ENCODE measurements around the gene WFIKKN1. TPM values are rescaled to one million over a fixed set of nuclear protein-coding genes. Genes with fewer than 3 reads are reported as not detected.

WFIKKN1 gene
- total and polyA plus RNA-seq, 2 of the 13 experiments (the other 11 are each of a cell fraction or from before 2014, with no cell fraction given), result 1.7 to 4.9 TPM

DNA sequence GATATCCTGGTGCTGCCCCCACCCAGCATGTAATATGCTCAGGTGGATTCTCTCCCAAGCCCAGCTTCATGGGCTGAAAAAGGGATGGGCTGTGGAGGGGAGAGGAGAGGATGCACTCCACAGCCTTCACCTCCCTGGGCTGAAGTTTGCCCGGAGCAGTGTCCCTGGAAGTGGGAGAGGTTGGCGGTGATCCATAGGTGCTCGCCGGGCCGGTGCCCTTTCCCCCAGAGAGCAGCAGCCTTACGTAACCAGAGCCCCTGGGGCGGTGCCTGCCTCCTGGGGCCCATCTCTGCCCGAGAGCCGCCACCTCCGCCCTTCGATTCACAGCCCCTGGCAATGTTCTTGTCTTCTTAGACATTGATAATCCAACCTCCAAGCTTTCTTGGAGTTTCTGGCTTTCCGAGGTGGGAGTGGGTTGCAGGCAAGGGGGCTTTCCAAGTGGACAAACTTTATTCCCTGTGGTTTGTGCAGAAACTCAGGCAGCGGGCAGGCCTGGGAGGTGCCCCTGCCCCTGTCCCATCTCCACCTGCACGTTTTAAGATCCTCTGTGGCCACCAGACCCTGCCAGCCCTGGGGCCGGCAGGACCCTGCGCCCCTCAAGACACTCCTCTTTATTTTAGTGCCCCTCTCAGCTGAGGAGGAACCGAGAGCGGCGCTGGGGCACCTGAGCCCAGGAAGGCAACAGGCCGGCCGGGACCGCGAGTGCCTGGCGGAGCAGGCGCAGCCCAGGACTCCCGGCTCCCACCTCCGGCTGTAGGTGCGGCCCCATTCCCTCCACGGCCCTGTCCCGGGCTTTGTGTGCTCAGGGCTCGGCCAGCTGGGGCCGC lies 15.3 kb downstream of the WFIKKN1 start (continued):
- TF ChIP-seq TSC22D2 (CRISPR knock-in tag; IDR thresholded peaks at IDR 0.05; ENCODE audit: borderline replicate concordance), result no peak
- TF ChIP-seq ZNF10 (CRISPR knock-in tag; IDR thresholded peaks at IDR 0.05; ENCODE audit: borderline replicate concordance, low read depth), result no peak
- TF ChIP-seq ZKSCAN5 (CRISPR knock-in tag; IDR thresholded peaks at IDR 0.05), result 0 out of 2 replicates have a peak, but pooled peaks have one; percentile 69
- TF ChIP-seq ZNF383 (CRISPR knock-in tag; IDR thresholded peaks at IDR 0.05; ENCODE audit: borderline replicate concordance), result no peak
- no peak for TF ChIP-seq POLR2AphosphoS2 (IDR thresholded peaks at IDR 0.05; ENCODE audit: low read depth, low read length)
- TF ChIP-seq ZNF615 (CRISPR knock-in tag; IDR thresholded peaks at IDR 0.05; ENCODE audit: borderline replicate concordance), result no peak
- TF ChIP-seq, protein P1, sequence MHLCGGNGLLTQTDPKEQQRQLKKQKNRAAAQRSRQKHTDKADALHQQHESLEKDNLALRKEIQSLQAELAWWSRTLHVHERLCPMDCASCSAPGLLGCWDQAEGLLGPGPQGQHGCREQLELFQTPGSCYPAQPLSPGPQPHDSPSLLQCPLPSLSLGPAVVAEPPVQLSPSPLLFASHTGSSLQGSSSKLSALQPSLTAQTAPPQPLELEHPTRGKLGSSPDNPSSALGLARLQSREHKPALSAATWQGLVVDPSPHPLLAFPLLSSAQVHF (CRISPR knock-in tag; IDR thresholded peaks at IDR 0.05), result no peak
- no peak for TF ChIP-seq ZNF547 (CRISPR knock-in tag; IDR thresholded peaks at IDR 0.05)
- no peak for TF ChIP-seq ZIK1 (CRISPR knock-in tag; IDR thresholded peaks at IDR 0.05; ENCODE audit: borderline replicate concordance, low read depth)
- TF ChIP-seq ZNF788 (CRISPR knock-in tag; IDR thresholded peaks at IDR 0.05; ENCODE audit: borderline replicate concordance), result peak; percentile 78; the same call in 1 of the 2 replicates
- no peak for TF ChIP-seq ARNT (IDR thresholded peaks at IDR 0.05)
- TF ChIP-seq TMF1 (CRISPR knock-in tag; IDR thresholded peaks at IDR 0.05; ENCODE audit: low read depth), result no peak
- peak; percentile 43; the same call in 1 of the 2 replicates for TF ChIP-seq MTA1 (CRISPR knock-in tag; IDR thresholded peaks at IDR 0.05; ENCODE audit: borderline replicate concordance)
- TF ChIP-seq ATRX (CRISPR knock-in tag; IDR thresholded peaks at IDR 0.05; ENCODE audit: borderline replicate concordance), result no peak
- TF ChIP-seq BCL6 (CRISPR knock-in tag; IDR thresholded peaks at IDR 0.05), result peak; percentile 81
- TF ChIP-seq, protein P2, sequence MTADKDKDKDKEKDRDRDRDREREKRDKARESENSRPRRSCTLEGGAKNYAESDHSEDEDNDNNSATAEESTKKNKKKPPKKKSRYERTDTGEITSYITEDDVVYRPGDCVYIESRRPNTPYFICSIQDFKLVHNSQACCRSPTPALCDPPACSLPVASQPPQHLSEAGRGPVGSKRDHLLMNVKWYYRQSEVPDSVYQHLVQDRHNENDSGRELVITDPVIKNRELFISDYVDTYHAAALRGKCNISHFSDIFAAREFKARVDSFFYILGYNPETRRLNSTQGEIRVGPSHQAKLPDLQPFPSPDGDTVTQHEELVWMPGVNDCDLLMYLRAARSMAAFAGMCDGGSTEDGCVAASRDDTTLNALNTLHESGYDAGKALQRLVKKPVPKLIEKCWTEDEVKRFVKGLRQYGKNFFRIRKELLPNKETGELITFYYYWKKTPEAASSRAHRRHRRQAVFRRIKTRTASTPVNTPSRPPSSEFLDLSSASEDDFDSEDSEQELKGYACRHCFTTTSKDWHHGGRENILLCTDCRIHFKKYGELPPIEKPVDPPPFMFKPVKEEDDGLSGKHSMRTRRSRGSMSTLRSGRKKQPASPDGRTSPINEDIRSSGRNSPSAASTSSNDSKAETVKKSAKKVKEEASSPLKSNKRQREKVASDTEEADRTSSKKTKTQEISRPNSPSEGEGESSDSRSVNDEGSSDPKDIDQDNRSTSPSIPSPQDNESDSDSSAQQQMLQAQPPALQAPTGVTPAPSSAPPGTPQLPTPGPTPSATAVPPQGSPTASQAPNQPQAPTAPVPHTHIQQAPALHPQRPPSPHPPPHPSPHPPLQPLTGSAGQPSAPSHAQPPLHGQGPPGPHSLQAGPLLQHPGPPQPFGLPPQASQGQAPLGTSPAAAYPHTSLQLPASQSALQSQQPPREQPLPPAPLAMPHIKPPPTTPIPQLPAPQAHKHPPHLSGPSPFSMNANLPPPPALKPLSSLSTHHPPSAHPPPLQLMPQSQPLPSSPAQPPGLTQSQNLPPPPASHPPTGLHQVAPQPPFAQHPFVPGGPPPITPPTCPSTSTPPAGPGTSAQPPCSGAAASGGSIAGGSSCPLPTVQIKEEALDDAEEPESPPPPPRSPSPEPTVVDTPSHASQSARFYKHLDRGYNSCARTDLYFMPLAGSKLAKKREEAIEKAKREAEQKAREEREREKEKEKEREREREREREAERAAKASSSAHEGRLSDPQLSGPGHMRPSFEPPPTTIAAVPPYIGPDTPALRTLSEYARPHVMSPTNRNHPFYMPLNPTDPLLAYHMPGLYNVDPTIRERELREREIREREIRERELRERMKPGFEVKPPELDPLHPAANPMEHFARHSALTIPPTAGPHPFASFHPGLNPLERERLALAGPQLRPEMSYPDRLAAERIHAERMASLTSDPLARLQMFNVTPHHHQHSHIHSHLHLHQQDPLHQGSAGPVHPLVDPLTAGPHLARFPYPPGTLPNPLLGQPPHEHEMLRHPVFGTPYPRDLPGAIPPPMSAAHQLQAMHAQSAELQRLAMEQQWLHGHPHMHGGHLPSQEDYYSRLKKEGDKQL (CRISPR knock-in tag; IDR thresholded peaks at IDR 0.05; ENCODE audit: low read depth), result no peak
- TF ChIP-seq U2AF2 (IDR thresholded peaks at IDR 0.05; ENCODE audit: low read depth, low read length), result no peak
- no peak; the same call in 2 of the 3 replicates for TF ChIP-seq MXI1 (IDR thresholded peaks at IDR 0.05; ENCODE audit: borderline replicate concordance, low read depth, low read length)
